ENCODE measurements around the gene CINP.
"Not testable (repeated sequence)": the region's sequence is repeated elsewhere in the genome, so short reads cannot be mapped to it uniquely, and the experiment has no call there.

The CINP gene

DNA sequence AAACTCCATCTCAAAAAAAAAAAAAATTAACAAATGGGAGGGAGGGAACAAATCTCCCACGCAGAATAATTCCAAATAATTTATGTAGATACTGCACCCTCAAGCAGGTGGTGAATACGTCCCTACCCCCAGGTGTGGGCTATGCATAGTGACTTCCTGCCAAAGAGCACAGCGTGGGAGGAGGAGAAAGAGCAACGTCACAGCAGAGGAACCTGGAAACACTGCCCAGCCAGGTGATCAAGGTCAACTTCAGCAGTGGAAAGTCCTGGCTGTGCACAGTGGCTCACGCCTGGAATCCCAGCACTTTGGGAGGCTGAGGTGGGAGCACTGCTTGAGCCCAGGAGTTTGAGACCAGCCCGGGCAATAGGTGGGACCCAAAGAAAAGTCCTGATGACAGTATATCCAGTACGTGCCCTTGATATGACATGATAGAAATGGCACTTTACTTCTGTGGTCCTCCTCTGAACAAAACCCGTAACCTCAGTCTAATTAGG lies 9.5 kb downstream of the CINP start:
- no peak for DNase-seq (ENCODE audit: low read depth)

DNA sequence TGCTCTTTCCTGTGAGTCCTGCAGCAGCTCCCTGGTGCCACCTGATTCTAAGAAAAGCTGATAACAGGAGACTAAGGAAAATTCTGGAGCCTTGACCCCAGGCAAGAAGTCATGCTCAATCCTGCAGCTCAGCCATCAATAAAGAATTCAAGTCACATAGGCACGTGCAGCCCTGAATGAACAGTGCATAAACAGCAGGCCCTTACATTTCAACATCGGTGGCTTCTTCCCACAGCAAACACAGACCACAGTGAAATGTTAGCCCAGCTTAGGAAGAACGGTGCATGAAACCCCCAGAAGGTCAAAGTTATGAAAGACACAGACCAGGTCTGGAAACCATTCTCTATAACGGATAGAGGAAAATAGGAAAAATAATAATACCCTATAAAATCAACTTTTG lies 10.5 kb downstream of the CINP start:
- no peak for DNase-seq (ENCODE audit: low read depth)

DNA sequence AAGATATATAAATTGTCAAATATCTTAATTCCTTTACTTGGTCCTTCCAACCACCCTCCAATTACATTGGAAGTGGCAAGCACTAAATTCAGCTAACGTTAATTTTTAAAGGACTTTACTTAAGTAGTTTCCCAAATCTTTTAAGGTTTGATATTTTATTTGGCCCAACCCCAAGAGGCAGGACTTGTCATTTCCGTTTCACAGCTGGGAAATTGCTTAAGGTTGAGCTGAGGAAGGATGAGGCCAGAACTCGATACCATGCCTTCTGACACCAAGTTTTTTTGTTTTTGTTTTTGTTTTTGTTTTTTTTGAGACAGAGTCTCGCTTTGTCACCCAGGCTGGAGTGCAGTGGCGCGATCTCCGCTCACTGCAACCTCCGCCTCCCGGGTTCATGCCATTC lies 11.1 kb downstream of the CINP start:
- DNase-seq (ENCODE audit: low read depth), result not testable (repeated sequence)

DNA sequence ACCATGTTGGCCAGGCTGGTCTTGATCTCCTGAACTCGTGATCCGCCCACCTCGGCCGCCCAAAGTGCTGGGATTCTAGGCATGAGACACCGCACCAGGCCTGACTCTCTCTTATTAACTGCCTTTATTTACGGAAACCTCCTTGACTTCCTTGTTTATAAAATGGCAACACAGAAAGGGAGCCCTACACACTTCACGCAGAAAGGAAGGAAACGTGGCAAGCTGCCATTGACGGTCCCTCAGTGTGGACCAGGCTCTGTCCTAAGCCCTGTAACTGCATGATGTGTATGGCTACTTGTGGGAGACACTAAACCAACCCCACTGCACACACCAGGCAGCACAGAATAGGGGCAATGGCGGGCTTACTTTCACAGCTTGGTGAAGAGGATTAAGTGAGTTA lies 11.7 kb downstream of the CINP start:
- DNase-seq (ENCODE audit: low read depth), result no peak

DNA sequence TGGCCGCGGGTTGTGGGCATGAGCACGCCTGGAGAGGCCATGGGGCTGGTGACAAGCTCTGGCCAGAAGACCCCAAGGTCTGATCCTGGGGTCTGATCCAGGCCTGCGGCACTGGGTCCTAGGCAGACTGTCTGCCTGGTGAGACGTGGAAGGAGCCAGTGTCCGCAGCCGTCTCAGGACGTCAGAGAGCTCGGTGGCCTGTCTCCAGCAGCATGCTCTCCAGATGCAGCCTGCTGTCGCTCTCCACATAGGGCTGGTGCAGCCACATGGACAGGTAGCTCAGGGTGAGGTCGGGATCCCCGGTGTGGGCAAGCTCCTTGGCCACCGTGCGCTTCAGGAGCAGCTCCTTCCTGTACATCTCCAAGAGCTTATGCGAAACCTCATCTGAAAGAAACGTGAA lies 14.3 kb downstream of the CINP start:
- no peak for DNase-seq (ENCODE audit: low read depth)

DNA sequence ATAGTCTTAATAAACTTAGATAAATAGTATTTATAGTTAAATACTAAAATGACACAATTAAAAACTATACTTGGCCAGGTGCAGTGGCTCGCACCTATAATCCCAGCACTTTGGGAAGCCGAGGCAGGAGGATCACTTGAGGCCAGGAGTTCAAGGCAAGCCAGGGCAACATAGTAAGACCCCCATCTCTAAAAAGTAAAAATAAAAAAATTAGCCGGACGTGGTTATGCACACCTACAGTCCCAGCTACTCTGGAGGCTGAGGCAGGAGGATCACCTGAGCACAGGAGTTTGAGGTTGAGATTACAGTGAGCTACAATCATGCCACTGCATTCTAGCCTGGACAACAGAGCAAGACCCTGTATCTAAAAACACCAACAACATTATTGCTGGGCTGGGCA lies 16.0 kb downstream of the CINP start:
- DNase-seq (ENCODE audit: low read depth), result no peak

DNA sequence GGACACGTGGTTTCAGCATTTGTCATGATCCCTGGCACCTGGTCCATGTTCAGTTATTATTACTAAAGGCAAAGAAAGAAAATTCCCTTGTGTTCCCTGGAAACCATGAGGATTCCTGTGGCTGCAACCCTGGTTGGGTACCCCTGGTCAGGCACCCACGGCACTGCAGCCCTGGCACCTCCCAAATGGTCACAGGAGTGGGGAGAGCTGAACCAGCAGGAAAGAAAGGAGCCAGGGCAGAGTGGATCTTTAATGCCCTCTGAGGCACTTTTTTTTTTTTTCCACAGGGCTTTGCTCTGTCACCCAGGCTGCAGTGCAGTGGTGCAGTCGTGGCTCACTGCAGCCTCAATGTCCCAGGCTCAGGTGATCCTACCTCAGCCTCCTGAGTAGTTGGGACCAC lies 17.5 kb downstream of the CINP start:
- no peak for DNase-seq (ENCODE audit: low read depth)

DNA sequence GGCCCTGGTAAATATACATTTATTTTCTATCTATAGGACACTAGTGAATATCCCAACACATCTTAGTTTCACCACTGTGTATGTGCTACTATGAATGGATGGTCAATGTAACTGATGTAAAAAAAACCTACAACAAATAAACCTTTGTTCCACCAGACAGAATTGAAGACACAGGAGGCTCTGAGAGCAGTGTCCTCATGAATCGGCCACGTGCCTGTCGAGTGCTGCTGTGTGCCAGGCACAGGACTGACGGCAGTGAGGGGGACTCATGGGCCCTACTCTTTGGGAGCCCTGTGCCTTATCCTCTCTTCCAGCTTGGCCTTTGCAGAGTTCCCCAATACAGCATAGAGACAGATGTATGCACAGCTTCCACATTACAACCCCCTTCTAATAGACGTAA lies 18.2 kb downstream of the CINP start:
- DNase-seq (ENCODE audit: low read depth), result no peak

DNA sequence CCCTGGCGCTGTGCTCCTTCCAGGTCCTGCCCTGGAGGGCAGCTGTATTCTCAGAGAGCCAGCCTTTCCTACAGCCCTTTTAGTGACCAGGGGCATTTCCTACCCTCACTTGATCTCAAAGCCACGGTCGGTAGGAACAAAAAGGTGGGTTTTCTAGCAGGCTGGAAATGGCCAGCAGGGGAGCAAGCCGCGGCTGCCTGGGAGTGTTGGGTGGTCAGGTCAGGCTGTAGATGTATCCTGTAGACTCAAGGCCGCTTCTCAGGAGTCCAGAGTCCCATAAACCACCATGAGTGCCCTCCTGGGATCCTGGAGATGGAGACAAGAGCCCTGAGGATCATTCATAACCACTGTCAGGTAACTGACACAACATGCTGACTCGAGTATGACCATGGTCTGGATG lies 18.6 kb downstream of the CINP start:
- DNase-seq (ENCODE audit: low read depth), result no peak

DNA sequence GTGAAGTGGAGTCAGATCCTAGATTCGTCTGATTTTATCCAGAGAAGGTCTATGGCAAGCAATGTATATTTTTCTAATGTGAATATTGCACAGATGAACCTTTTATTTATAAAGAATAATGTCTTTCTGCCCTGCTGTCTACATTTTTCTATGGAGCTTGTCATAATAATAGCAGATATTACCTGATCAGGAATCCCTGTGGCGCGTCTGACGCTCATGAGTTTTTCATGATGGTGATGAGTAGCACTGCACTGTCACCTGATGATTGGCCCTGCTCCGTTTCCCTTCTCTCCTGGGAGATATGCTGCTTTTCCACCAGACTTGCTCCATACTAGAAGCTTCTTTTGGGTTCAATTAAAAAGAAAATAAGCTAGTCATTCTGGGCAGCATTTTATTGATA lies 20.5 kb downstream of the CINP start:
- DNase-seq (ENCODE audit: low read depth), result no peak

DNA sequence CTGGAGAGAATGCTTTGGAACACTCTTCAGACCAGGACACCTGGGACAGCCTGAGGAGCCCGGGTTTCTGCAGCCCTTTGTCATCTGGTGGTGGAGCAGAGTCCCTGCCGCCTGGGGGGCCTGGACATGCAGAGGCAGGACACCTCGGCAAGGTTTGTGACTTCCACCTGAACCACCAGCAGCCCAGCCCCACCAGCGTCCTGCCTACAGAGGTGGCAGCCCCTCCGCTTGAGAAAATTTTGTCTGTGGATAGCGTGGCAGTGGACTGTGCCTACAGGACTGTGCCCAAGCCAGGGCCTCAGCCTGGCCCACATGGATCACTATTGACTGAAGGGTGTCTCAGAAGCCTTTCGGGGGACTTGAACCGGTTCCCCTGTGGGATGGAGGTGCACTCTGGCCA lies 21.1 kb downstream of the CINP start:
- DNase-seq (ENCODE audit: low read depth), result no peak

DNA sequence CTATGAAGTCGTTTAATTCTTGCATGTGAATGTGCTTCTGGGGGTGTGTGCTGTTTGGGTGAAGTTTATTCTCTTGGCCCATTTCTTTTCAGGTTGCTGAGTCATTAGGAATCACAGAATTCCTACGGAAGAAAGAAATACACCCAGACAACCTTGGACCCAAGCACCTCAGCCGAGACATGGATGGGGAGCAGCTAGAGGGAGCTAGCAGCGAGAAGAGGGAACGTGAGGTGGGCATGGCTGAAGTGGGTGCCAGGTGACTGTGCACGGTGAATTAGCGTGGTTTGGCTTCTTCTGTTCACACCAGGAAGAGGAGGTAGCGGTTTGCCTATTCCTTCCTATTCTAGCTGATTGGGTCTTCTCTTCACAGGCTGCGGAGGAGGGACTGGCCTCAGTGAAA lies 24.0 kb downstream of the CINP start:
- DNase-seq (ENCODE audit: low read depth), result no peak

DNA sequence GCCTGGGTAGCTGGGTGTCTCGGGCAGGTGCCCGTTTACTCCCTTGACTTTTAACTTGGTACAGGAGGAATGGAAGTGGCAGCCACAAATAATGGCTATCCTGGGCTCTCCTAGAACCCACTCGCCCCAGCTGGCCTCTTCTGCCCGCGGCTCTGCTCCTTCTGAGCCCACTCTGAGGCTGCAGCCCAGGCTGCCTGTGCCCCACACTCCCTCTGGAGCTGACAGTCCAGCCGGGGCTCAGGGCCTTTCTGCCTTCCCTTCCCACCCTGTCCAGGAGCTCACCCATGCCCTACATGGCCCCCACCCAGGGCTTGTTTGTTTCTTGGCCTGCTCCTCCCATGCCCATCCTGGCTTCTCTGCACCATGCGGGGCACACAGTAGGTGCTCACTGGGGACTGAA lies 27.5 kb downstream of the CINP start:
- no peak for DNase-seq (ENCODE audit: low read depth)

DNA sequence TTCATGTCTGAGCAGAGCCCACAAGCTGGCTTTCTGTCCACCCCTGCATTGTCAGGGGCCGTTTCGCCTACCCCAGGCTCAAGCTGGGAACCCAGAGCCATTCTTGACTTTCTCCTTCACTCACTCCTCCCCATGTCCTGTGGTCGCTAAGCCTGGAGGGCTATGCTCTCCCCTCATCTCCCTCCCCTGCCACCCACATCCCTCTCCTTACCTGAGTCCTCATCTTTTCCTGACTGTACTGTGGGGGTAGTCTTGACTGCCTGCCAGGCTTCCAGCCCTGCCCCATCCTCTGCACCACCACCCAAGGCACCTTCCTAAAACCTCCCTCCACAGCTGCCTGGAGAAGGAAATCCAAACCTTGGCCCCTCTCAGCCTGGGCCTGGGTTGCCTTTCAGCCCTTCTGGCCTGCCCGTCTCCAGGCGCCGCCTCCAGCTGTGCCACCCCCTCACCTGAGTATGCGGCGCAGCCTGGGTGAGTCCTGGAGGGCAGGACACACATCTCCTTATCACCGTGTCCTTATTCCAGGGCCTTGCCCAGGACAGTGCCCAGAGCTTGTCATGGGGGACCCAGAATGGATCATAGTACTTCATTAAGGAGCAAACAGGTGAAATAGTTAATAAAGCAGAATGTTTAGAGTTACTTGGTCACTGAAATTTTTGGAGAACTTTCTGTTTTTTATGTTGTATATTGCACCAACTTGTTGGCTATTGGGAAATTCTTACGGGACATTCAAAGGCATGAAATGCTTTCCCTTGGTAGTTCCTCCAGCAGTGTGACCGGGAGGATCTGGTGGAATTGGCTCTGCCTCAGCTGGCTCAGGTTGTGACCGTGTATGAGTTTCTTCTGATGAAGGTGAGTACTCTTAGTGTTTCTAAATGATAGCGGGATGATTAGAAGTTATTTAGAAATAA lies 28.6 kb downstream of the CINP start:
- DNase-seq (ENCODE audit: low read depth), result no peak

DNA sequence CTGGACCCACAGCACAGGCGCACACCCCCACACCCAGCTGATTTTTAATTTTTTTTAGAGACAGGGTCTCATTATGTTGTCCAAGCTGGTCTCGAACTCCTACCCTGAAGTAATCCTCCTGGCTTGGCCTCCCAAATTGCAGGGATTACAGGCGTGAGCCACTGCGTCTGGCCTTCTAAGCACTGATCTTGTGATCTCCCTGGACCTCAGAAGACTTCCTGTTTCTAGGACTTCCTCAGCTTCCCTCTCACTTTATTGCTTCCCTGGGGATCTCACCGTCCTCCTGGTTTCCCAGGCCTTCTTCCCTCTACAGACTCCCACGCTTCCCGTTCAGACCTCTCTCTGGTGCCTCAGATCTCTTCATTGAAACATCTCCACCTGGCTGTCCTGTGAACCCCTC lies 29.3 kb downstream of the CINP start:
- DNase-seq (ENCODE audit: low read depth), result no peak

DNA sequence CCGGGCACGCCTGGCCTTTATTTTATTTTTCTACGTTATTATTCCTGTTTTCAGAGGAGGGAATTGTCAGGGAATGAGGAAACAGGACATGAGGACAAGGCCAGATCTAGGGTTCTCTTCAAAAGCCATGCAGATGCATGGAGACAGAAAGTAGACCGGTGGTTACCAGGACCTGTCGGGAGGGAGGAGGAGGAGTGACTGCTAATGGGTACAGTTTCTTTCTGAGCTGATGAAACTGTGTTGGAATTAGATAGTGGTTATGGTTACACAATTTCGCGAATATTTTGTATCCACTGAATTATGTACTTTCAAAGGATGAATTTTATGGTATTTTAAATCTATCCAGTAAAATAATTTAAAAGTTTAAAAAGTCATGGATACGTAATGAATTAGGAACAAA lies 31.9 kb downstream of the CINP start:
- no peak for DNase-seq (ENCODE audit: low read depth)

DNA sequence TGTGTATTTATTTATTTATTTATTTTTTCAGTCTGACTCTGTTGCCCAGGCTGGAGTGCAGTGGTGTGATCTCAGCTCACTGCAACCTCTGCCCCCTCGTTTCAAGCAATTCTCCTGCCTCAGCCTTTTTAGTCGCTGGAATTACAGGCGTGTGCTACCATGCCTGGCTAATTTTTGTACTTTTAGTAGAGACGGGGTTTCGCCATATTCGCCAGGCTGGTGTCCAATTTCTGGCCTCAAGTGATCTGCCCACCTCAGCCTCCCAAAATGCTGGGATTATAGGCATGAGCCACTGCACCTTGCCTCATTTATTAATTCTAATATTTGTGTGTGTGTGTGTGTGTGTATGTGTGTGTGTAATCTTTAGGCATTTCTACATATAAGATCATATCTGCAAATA lies 33.3 kb downstream of the CINP start:
- DNase-seq (ENCODE audit: low read depth), result not testable (repeated sequence)

DNA sequence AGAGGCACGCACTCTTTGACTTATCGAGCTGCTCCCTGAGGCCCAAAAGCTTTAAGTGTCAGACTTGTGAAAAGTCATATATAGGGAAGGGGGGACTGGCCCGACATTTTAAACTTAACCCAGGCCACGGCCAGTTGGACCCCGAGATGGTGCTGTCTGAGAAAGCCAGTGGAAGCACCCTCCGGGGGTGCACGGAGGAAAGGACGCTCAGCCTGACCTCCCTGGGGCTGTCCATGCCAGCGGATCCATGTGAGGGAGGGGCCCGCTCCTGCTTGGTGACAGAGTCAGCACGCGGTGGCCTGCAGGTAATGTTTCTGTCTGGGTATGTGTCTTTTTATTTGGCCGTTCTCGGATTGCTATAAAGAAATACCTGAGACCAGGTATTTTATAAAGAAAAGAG lies 36.1 kb downstream of the CINP start:
- DNase-seq (ENCODE audit: low read depth), result no peak

DNA sequence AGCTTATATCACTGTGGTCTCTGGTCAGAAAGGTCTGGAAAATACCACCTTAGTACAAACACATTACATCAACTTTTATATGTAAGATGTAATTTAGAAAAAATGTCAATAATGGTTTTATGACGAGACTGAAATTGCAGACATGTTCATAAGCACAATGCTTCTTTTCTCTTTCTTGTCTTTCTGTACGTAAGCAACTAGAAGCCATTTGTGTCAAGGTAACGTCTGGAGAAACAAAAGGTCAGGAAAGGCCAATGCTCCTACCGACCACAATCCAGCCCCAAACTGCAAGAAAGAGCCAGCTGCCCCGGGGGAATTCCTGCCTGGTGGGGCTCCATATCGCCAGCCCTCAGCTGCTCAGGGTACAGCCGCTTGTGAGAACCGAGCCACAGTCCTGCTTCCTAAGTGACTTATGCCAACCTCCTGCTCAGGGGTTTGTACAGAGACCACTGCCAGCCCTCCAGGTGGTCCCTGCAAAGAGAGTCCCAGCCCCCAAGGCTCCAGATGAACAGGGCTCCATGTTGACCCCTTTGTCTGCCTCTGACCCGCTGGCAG lies 36.8 kb downstream of the CINP start:
- DNase-seq (ENCODE audit: low read depth), result no peak

DNA sequence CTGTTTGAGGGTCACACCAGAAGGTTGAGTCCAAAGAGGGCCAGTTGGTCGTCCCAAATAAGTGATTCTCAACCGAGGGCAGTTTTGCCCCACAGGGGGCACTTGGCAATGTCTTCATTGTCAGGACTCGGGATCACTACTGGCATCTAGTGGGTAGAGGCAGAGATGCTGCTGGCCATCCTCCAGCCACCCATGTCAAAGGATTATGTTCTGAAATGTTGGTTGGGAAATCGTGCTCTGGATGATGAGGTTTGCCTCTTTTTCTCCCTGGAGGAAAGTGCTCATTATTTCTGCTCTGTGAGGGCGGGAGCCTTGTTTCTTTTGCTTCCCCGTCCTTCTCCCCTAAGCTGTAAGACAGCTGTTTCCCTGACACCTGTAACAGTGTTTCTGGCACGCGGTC lies 39.6 kb downstream of the CINP start:
- DNase-seq (ENCODE audit: low read depth), result peak; percentile 89

DNA sequence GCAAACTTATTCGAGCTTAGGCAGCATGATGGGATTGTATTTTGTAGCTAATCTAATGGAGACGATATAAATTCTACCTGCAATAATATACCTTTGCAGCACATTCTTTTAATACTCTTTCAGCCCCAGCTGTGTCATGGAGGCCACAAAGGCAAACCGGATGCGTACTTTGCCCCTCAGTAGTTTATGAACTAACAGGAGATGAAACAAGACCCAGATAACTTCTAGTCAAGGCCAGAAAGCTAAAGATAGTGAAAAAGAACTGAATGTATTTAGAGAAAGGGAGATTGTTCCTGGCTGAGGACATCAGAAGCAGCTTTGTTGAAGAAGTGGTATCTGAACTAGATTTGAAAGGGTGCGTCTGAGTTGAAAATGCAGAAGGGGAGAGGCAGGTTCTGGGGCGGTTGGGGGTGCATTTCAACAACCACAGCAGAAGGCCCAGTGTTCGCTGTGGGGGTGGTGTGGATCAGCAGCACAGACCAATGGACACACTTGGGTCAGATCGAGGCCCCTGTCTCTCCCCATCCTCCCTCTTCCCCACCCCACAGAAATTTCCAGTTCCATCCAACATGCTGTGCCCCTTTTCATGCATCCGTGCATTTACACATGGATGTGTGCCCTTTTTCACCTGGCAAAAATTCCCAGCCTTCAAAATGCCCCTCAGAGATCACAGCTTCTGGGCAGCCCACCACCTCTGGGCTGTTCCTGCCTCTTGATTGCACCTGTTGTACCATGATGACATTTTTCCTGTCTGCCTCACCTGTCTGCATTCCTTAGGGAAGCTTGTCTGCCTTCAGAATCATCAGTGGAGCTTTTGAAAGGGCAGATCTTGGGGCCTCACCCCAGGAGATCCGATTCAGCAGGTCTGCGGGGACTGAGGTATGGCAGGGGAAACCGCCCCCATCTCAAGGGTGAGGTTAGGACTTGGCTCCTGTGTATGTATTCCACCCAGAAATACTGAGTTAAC lies 41.0 kb downstream of the CINP start:
- DNase-seq (ENCODE audit: low read depth), result no peak

DNA sequence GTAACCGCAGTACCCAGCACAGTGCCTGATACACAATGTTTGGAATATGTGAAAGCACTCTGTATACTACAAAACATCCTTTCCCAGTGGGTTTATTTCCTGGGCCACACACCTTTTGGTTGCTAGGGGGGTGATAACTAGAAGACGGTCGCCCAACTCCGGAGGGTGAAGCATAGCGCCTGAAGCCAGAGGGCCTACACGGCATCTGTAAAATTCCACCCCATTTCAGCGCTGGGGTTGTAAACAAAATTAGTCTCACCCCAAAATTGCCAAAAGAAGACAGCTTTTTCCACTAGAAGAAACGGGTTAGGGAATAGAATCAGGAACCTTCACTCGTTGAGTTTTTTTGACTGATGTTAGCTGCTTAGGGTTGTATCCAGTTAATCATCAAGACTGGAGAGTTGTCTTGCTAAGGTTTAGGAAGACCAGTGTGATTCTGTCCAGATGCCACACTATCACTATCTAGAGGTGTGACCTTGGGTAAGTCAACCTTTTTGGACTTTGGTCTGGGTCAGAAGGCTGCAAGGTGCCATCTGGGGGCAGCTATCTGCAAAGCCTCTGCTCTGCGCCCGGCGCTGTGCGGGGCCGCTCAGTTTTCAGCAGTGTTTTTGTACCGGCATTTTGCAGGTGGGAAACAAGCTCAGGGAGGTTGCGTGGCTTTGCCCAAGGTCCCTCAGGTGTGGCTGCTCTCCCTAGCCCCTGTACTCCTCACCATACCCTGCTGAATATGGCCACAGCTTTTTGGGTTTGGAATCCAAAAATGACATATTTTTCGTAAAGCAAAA lies 41.8 kb downstream of the CINP start:
- no peak for DNase-seq (ENCODE audit: low read depth)
